ENCODE measurements around the gene OR1F1. TPM values are rescaled to one million over a fixed set of nuclear protein-coding genes. Genes with fewer than 3 reads are reported as not detected.
"Not testable (repeated sequence)": the region's sequence is repeated elsewhere in the genome, so short reads cannot be mapped to it uniquely, and the experiment has no call there.

Gene OR1F1
- total RNA-seq, 2 experiments from 2014 or later: not detected

DNA sequence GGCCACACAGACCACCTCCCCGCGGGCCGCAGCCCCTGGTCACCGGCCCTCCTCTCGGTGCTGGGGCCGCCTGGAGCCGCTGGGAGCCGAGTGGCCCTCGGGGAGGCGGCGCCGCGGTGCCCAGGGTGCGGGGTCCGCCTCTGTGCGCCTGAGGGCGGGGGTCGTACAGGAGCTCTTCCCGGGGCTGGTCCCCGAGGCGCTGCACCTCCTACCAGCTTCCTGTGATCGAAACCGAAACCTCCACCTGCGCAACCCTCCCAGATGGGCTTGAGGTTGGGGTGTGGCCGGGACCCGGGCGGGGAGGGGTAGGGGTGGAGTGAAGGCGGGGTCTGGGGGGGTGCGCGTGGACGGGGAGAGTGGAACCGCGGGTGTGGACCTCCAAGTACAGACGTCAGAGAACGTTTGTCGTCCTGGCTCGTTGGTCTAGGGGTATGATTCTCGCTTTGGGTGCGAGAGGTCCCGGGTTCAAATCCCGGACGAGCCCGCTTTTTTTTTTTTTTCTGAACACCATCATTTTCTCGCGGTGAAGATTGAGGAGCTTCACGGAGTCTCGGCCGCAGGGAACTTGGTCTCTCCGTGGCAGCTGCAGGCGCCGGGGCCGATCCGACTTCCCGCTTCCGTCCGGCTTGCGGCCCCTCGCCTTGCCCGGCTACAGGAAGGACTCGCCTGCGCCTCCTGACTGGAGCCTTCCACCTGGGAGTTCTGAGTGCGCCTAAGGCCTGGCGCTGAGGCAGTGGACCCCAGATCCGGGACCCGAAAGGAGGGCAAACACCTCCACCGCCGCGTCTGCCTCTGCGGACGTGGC, 29.3 kb upstream of the OR1F1 start:
- H3K27ac Mint-ChIP-seq: peak overlapping the region; percentile 88
- H3K4me3 Mint-ChIP-seq: peak overlapping the region; percentile 85
- peaks cover 24% of the 10 kb centered on the region for H3K4me1 Mint-ChIP-seq
- H3K36me3 Mint-ChIP-seq: peaks cover 2% of the 10 kb centered on the region
- H3K27me3 Mint-ChIP-seq: peaks cover 17% of the 10 kb centered on the region
- H3K9me3 Mint-ChIP-seq: peaks cover 7% of the 10 kb centered on the region
- peak; percentile 84 for DNase-seq

GRCh38 chr16:3161235-3162018, 26.6 kb upstream of the OR1F1 start:
- Mint-ChIP-seq H3K4me1 (peaks cover 28% of the 10 kb centered on the region), H3K27me3 (peaks cover 17% of the 10 kb centered on the region), H3K27ac (no peak overlapping the region), H3K4me3 (no peak overlapping the region), H3K36me3 (peaks cover 2% of the 10 kb centered on the region), H3K9me3 (peaks cover 4% of the 10 kb centered on the region)
- DNase-seq: no peak

DNA sequence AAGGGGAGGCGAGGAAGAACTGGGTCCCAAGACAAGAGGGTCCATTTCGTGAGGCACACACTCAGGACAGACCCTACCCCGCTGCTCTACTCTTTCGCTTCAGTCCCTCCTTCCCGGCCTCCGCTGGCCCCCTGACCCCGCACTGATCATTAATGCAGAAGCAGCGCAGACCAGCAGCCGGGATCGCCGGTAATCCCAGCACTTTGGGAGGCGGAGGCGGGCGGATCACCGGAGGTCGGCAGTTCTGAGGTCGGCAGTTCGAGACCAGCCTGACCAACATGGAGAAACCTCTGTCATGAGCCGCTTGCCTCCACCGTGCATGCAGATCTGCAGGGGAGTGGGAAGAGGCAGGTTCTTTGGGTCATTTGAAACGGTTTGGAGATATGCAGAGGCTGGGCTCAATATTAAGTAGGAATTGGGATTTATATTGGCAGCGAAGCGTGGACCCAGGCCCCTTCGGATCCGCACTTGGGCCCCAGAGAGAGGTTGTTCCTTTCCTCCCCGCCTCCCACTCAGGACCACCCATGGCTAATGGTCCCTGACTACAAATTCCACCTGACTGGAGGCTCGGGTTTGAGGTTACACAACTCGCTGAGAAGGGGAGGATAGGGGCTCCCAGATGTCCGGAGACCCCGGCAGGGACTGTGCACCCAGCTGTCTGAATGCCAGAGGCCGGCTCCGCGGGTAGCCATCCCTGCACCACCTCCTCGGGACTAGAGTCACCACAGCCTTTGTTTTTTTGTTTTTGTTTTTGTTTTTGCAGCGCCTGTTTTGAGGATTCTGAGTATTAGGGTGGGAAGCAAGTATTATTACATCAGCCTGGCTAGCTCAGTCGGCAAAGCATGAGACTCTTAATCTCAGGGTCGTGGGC, 23.6 kb upstream of the OR1F1 start:
- no peaks in the 10 kb centered on the region for H3K36me3 Mint-ChIP-seq
- H3K9me3 Mint-ChIP-seq: no peaks in the 10 kb centered on the region
- H3K4me3 Mint-ChIP-seq: no peak overlapping the region
- peaks cover 12% of the 10 kb centered on the region for H3K4me1 Mint-ChIP-seq
- H3K27ac Mint-ChIP-seq: no peak overlapping the region
- peaks cover 7% of the 10 kb centered on the region for H3K27me3 Mint-ChIP-seq
- no peak for DNase-seq

DNA sequence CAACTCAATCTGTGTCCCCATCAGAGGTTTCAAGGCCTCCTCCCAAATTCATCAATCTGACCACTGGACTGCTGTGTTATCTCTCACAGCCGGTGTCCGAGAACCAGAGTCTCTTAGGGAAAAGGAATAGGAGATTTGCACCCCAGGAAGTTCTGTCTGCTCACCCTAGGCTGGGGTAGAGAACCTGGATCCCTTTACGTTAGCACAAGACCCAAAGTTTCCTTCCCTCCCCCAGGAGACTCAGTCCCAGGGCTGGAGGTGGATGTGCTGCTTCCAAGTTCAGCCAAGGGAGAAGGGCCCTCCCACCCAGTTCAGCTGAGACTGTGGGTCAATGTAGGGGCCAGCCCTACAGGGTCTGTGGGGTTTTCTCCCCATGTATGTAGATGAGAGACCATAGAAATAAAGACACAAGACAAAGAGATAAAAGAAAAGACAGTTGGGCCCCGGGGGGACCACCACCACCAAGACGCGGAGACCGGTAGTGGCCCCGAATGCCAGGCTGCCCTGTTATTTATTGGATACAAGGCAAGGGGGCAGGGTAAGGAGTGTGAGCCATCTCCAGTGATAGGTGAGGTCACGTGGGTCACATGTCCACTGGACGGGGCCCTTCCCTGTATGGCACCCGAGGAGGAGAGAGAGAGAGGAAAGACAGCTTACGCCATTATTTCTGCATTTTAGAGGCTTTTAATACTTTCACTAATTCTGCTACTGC, 22.7 kb upstream of the OR1F1 start:
- DNase-seq: no peak
- peak overlapping the region; percentile 14 for H3K27ac Mint-ChIP-seq
- H3K27me3 Mint-ChIP-seq: peaks cover 16% of the 10 kb centered on the region
- no peaks in the 10 kb centered on the region for H3K36me3 Mint-ChIP-seq
- H3K4me1 Mint-ChIP-seq: peaks cover 8% of the 10 kb centered on the region
- no peak overlapping the region for H3K4me3 Mint-ChIP-seq
- no peaks in the 10 kb centered on the region for H3K9me3 Mint-ChIP-seq

GRCh38 chr16:3166505-3166886, 21.5 kb upstream of the OR1F1 start:
- Mint-ChIP-seq H3K4me1 (peaks cover 19% of the 10 kb centered on the region), H3K4me3 (no peak overlapping the region), H3K27ac (no peak overlapping the region), H3K9me3 (no peaks in the 10 kb centered on the region), H3K36me3 (no peaks in the 10 kb centered on the region), H3K27me3 (peaks cover 26% of the 10 kb centered on the region)
- no peak for DNase-seq

DNA sequence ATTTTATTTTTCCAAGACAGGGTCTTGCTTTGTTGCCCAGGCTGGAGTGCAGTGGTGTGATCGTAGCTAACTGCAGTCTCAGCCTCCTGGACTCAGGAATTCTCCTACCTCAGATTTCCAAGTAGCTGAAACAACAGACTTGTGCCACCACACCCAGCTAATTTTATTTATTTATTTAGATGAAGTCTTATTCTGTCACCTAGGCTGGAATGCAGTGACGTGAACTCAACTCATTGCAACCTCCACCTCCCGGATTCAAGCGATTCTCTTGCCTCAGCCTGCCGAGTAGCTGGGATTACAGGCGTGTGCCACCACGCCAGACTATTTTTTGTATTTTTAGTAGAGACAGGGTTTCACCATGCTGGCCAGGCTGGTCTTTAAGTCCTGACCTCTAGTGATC, 19.3 kb upstream of the OR1F1 start:
- H3K4me1 Mint-ChIP-seq: peaks cover 30% of the 10 kb centered on the region
- not testable (repeated sequence) for H3K4me3 Mint-ChIP-seq, H3K27ac Mint-ChIP-seq, H3K9me3 Mint-ChIP-seq, H3K36me3 Mint-ChIP-seq, DNase-seq
- peaks cover 42% of the 10 kb centered on the region for H3K27me3 Mint-ChIP-seq

DNA sequence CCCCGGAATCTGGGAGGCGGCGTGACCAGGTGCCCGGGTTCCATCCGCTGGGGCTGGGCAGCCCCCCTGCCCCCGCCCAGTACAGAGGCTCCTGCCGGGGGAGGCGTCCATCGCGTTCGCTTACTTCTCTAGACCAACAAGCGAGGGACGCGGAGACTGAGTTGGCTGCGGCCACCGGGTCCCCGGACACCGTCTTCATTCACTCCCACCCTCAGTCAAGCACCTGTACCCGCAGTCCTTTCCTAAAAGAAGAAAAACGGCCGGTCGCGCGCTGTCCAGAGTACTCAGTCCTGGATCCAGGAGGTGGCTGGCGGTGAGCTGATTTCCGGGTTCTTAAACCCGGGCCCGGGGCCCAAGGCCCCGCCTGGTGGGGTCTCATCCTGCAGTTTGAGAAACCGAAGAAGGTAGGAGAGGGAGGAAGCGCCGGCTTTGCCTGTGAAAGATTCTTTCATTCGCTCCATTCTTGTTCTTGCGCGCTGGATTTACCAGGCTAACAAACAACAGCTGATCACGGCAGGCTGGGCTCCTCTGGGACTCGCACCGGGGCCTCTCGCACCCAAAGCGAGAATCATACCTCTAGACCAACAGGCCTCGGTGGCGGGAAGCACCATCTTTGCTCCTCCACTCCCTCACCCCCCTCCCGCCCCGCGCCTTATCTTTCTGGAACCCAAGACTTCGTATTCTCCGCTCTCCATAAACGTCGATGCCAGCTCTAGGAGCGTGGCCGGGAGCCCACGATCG, 17.4 kb upstream of the OR1F1 start:
- Mint-ChIP-seq H3K36me3 (peaks cover 2% of the 10 kb centered on the region), H3K27ac (peak overlapping the region; percentile 82), H3K9me3 (no peaks in the 10 kb centered on the region), H3K4me3 (peak overlapping the region; percentile 78), H3K4me1 (peaks cover 34% of the 10 kb centered on the region), H3K27me3 (peaks cover 60% of the 10 kb centered on the region)
- DNase-seq: peak; percentile 42

GRCh38 chr16:3171181-3171854, 16.7 kb upstream of the OR1F1 start:
- Mint-ChIP-seq H3K27ac (peak overlapping the region; percentile 82), H3K4me3 (peak overlapping the region; percentile 78), H3K36me3 (peaks cover 2% of the 10 kb centered on the region), H3K9me3 (no peaks in the 10 kb centered on the region), H3K4me1 (peaks cover 36% of the 10 kb centered on the region), H3K27me3 (peaks cover 67% of the 10 kb centered on the region)
- DNase-seq: peak; percentile 85

GRCh38 chr16:3171855-3172593, 16.0 kb upstream of the OR1F1 start:
- Mint-ChIP-seq H3K36me3 (peaks cover 2% of the 10 kb centered on the region), H3K27me3 (peaks cover 74% of the 10 kb centered on the region), H3K27ac (peak overlapping the region; percentile 82), H3K4me1 (peaks cover 36% of the 10 kb centered on the region), H3K4me3 (peak overlapping the region; percentile 78), H3K9me3 (no peaks in the 10 kb centered on the region)
- DNase-seq: peak; percentile 71

DNA sequence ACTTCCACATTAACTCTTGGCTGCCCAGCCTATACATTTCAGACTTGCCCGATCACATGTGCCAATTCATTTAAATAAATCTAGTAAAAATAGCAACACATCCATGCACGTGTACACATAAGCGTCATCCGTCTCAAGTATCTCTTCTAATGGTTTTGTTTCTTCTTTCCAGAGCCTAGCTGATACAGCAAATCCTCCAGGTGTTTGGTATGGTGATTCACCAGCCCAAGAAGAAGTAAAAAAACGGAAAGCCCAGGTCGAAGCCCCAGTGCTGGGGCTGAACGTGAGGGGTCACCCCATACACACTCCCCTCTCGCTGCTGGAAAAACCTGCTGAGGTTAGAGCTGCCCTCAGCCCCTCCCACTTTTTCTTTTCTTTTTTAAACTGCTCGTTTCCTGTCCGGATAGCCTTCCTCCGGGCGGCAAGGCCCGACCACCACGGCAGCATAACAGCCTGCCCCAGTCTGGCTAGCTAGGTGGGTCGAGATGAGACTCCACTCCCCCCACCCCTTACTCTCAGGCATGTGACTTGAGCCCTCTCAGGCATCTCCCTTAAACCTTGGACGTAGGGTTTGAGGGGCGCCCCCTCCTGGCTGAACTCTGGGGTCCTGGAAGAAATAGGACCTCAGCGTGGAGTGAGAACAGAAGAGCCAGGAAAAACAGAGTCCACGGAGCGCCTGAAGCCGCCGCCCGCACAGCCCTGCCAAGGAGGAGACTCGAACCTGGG, 13.9 kb upstream of the OR1F1 start:
- H3K36me3 Mint-ChIP-seq: peaks cover 2% of the 10 kb centered on the region
- peak; percentile 52 for DNase-seq
- H3K27ac Mint-ChIP-seq: peak overlapping the region; percentile 70
- H3K27me3 Mint-ChIP-seq: peaks cover 87% of the 10 kb centered on the region
- H3K4me3 Mint-ChIP-seq: peak overlapping the region; percentile 69
- H3K9me3 Mint-ChIP-seq: no peaks in the 10 kb centered on the region
- peaks cover 36% of the 10 kb centered on the region for H3K4me1 Mint-ChIP-seq

DNA sequence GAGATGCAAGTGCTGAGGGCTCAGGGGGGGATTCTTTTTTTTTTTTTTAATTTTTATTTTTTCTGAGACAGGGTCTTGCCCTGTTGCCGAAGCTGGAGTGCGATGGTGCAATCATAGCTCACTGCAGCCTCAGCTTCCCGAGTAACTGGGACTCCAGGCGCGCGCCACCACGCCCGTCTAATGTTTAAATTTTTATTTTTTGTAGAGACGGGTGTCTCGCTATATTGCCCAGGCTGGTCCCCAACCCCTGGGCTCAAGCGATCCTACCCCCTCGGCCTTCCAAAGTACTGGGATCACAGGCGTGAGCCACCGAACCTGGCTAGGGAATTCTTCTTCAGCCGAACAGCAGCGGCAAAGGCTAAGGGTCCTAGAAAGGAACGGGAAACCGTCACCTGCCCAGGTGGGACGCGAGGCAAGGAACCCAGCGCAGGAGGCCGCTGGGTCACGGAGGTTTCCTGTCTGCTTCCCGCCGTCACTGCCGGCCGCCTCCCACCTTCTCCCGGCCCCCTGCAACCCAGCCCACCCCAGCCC, 13.3 kb upstream of the OR1F1 start:
- no peaks in the 10 kb centered on the region for H3K9me3 Mint-ChIP-seq
- H3K4me1 Mint-ChIP-seq: peaks cover 36% of the 10 kb centered on the region
- no peak overlapping the region for H3K27ac Mint-ChIP-seq
- DNase-seq: no peak
- H3K36me3 Mint-ChIP-seq: peaks cover 2% of the 10 kb centered on the region
- H3K4me3 Mint-ChIP-seq: peak overlapping the region; percentile 69
- peaks cover 87% of the 10 kb centered on the region for H3K27me3 Mint-ChIP-seq
